22Rv1 (cell line): Measurements from ENCODE around the gene PRSS57.
"Not testable (repeated sequence)": the region's sequence is repeated elsewhere in the genome, so short reads cannot be mapped to it uniquely, and the experiment has no call there.

Experiments
- H3K27ac ChIP-seq: fragments of 450-650 bp; 2 replicates; pipeline ENCODE4 v1.5.1; 2017
- CTCF ChIP-seq: fragments of 450-650 bp; IDR thresholded peaks from 2 replicates; pipeline ENCODE4 v1.5.1; 2017; ENCODE audit warnings: mild to moderate bottlenecking
- ZFX ChIP-seq: fragments of 450-650 bp; IDR thresholded peaks from 2 replicates; pipeline ENCODE4 v1.6.1; 2017; ENCODE audit warnings: antibody characterized with exemption, borderline replicate concordance

The PRSS57 gene

GRCh38 chr19:677601-678436 is 17.4 kb downstream of the PRSS57 start:
- H3K27ac ChIP-seq, result peak overlapping the region; percentile 84

GRCh38 chr19:677201-677600 is 18.1 kb downstream of the PRSS57 start:
- TF ChIP-seq ZFX, result no peak
- TF ChIP-seq CTCF, result no peak
- peak overlapping the region; percentile 84 for H3K27ac ChIP-seq

More at GRCh38 chr19:677601-678436, 17.4 kb downstream of the PRSS57 start:
- TF ChIP-seq CTCF, result no peak
- no peak for TF ChIP-seq ZFX

- TF ChIP-seq CTCF (no peak), ZFX (no peak)
- H3K27ac ChIP-seq, result peak within 1 kb of the TSS; percentile 84
These were observed 18.7 kb downstream of the PRSS57 start, which contains the start of gene FSTL3 for GRCh38 chr19:676339-677105. TSS of gene FSTL3 (plus strand) at chr19:676392. CDS start at chr19:676424, 32 bp downstream.

- TF ChIP-seq CTCF, result no peak
- TF ChIP-seq ZFX, result no peak
- peak overlapping the region; percentile 84; the same call in 1 of the 2 replicates for H3K27ac ChIP-seq
These were observed 19.3 kb downstream of the PRSS57 start for GRCh38 chr19:676007-676338.

GRCh38 chr19:674282-675151 is 20.7 kb downstream of the PRSS57 start:
- no peak overlapping the region for H3K27ac ChIP-seq
- TF ChIP-seq CTCF (no peak), ZFX (no peak)

GRCh38 chr19:670609-671075 is 24.6 kb downstream of the PRSS57 start:
- TF ChIP-seq ZFX (no peak), CTCF (no peak)
- H3K27ac ChIP-seq, result no peak overlapping the region

GRCh38 chr19:668675-669434 is 26.4 kb downstream of the PRSS57 start:
- H3K27ac ChIP-seq, result not testable (repeated sequence)

GRCh38 chr19:666985-667573 is 28.2 kb downstream of the PRSS57 start:
- not testable (repeated sequence) for H3K27ac ChIP-seq
